H9 (cell line): ENCODE results near the gene KCNJ15. TPM values are rescaled to one million over a fixed set of nuclear protein-coding genes. Genes with fewer than 3 reads are reported as not detected.

Source experiments
- DNase-seq: peaks from one replicate; pipeline ENCODE4 v3.0.0-alpha.2; 2017
- H2AFZ ChIP-seq: one replicate; pipeline ENCODE4 v1.6.1; 2013; ENCODE audit warnings: mild to moderate bottlenecking, low read length, control low read depth, moderate library complexity
- H2AK5ac ChIP-seq: 2 replicates; pipeline ENCODE4 v1.6.1; 2013; ENCODE audit warnings: low read length, control low read depth, mixed read lengths; ENCODE audit not compliant: insufficient read length
- H2BK120ac ChIP-seq: one replicate; pipeline ENCODE4 v1.6.1; 2013; ENCODE audit warnings: low read depth, mild to moderate bottlenecking, low read length, control low read depth, inconsistent platforms; ENCODE audit not compliant: poor library complexity, severe bottlenecking
- H2BK12ac ChIP-seq: 2 replicates; pipeline ENCODE4 v1.6.1; 2013; ENCODE audit warnings: low read length, control low read depth, mixed read lengths, low read depth; ENCODE audit not compliant: insufficient read length
- H2BK15ac ChIP-seq: 2 replicates; pipeline ENCODE4 v1.6.1; 2013; ENCODE audit warnings: low read depth, low read length, control low read depth
- H2BK20ac ChIP-seq: one replicate; pipeline ENCODE4 v1.6.1; 2013; ENCODE audit warnings: low read depth, mild to moderate bottlenecking, low read length, control low read depth, inconsistent platforms; ENCODE audit not compliant: poor library complexity, severe bottlenecking
- H2BK5ac ChIP-seq: 2 replicates; pipeline ENCODE4 v1.6.1; 2013; ENCODE audit warnings: low read length, control low read depth, mixed read lengths; ENCODE audit not compliant: insufficient read length
- H3K14ac ChIP-seq: 2 replicates; pipeline ENCODE4 v1.6.1; 2013; ENCODE audit warnings: low read length, control low read depth; ENCODE audit not compliant: insufficient read depth
- H3K18ac ChIP-seq: 2 replicates; pipeline ENCODE4 v1.6.1; 2013; ENCODE audit warnings: low read depth, mild to moderate bottlenecking, mixed read lengths, low read length, control low read depth; ENCODE audit not compliant: insufficient read length
- H3K23ac ChIP-seq: 2 replicates; pipeline ENCODE4 v1.6.1; 2013; ENCODE audit warnings: low read length, control low read depth, mixed read lengths, low read depth; ENCODE audit not compliant: insufficient read length
- H3K23me2 ChIP-seq: 2 replicates; pipeline ENCODE4 v1.6.1; 2013; ENCODE audit warnings: low read depth, mild to moderate bottlenecking, mixed read lengths, low read length, control low read depth; ENCODE audit not compliant: insufficient read length, poor library complexity, severe bottlenecking
- H3K27ac ChIP-seq: 2 replicates; pipeline ENCODE4 v1.5.1; 2013; ENCODE audit warnings: low read length, control low read depth, mixed read lengths, low read depth; ENCODE audit not compliant: insufficient read length
- H3K27me3 ChIP-seq: 2 replicates; pipeline ENCODE4 v1.6.1; 2013; ENCODE audit warnings: low read length, control low read depth, inconsistent platforms; ENCODE audit not compliant: insufficient read depth
- H3K4ac ChIP-seq: 2 replicates; pipeline ENCODE4 v1.6.1; 2013; ENCODE audit warnings: low read depth, mild to moderate bottlenecking, control low read depth, inconsistent platforms, low read length, moderate library complexity
- H3K4me1 ChIP-seq: 2 replicates; pipeline ENCODE4 v1.6.1; 2013; ENCODE audit warnings: low read length, control low read depth, inconsistent platforms; ENCODE audit not compliant: insufficient read depth
- H3K4me2 ChIP-seq: 2 replicates; pipeline ENCODE4 v1.6.1; 2013; ENCODE audit warnings: low read length, control low read depth, mixed read lengths; ENCODE audit not compliant: insufficient read length, insufficient read depth
- H3K56ac ChIP-seq: 2 replicates; pipeline ENCODE4 v1.6.1; 2013; ENCODE audit warnings: low read depth, mild to moderate bottlenecking, mixed read lengths, low read length, control low read depth; ENCODE audit not compliant: insufficient read length
- H3K79me1 ChIP-seq: 2 replicates; pipeline ENCODE4 v1.6.1; 2013; ENCODE audit warnings: low read depth, mild to moderate bottlenecking, moderate library complexity, low read length, control low read depth, inconsistent platforms; ENCODE audit not compliant: insufficient read depth, poor library complexity, severe bottlenecking
- H3K79me2 ChIP-seq: 2 replicates; pipeline ENCODE4 v1.6.1; 2013; ENCODE audit warnings: low read length, control low read depth, inconsistent platforms; ENCODE audit not compliant: insufficient read depth
- H3K9ac ChIP-seq: 2 replicates; pipeline ENCODE4 v1.6.1; 2013; ENCODE audit warnings: low read length, control low read depth, mixed read lengths; ENCODE audit not compliant: insufficient read length; ENCODE audit errors: extremely low read depth
- H3K9me3 ChIP-seq: one replicate; pipeline ENCODE4 v1.6.1; 2013; ENCODE audit warnings: low read depth, low read length, inconsistent platforms; ENCODE audit not compliant: control insufficient read depth
- H3T11ph ChIP-seq: one replicate; pipeline ENCODE4 v1.6.1; 2013; ENCODE audit warnings: mild to moderate bottlenecking, low read length, control low read depth, inconsistent platforms
- H4K20me1 ChIP-seq: one replicate; pipeline ENCODE4 v1.6.1; 2013; ENCODE audit not compliant: control insufficient read depth, insufficient read length, insufficient read depth
- H4K5ac ChIP-seq: 2 replicates; pipeline ENCODE4 v1.6.1; 2013; ENCODE audit warnings: low read depth, mild to moderate bottlenecking, mixed read lengths, low read length, control low read depth; ENCODE audit not compliant: insufficient read length
- H4K8ac ChIP-seq: replicated peaks from 2 replicates; pipeline ENCODE4 v1.6.1; 2013; ENCODE audit warnings: low read length, control low read depth, mixed read lengths, low read depth; ENCODE audit not compliant: insufficient read length
- H4K91ac ChIP-seq: 2 replicates; pipeline ENCODE4 v1.6.1; 2013; ENCODE audit warnings: low read depth, mild to moderate bottlenecking, moderate library complexity, mixed read lengths, low read length, control low read depth; ENCODE audit not compliant: insufficient read length
- H3K27ac Mint-ChIP-seq, 3 experiments: 2 replicates in 2 of 3; 3 replicates in 1 of 3; pipeline ENCODE4 v1.8.0; 2020 to 2021; ENCODE audit warnings: mixed read lengths in 3 of 3, mild to moderate bottlenecking in 1 of 3, moderate library complexity in 1 of 3
- H3K27me3 Mint-ChIP-seq: 2 replicates; pipeline ENCODE4 v1.8.0; 2021; ENCODE audit warnings: low read depth, mild to moderate bottlenecking, moderate library complexity, mixed read lengths
- H3K36me3 Mint-ChIP-seq, 3 experiments: 2 replicates in 2 of 3; 3 replicates in 1 of 3; pipeline ENCODE4 v1.8.0; 2020 to 2021; ENCODE audit warnings: low read depth in 3 of 3, mixed read lengths in 3 of 3; ENCODE audit not compliant: insufficient read depth in 1 of 3
- H3K4me1 Mint-ChIP-seq, 2 experiments: 2 replicates each; pipeline ENCODE4 v1.8.0; 2020; ENCODE audit warnings: mixed read lengths in 2 of 2
- H3K4me3 Mint-ChIP-seq, 2 experiments: 2 replicates in 1 of 2; 3 replicates in 1 of 2; pipeline ENCODE4 v1.8.0; 2020 to 2021; ENCODE audit warnings: mild to moderate bottlenecking in 2 of 2, mixed read lengths in 2 of 2, moderate library complexity in 1 of 2
- H3K9me3 Mint-ChIP-seq, 2 experiments: 2 replicates in 1 of 2; 3 replicates in 1 of 2; pipeline ENCODE4 v1.8.0; 2020; ENCODE audit warnings: mild to moderate bottlenecking in 2 of 2, mixed read lengths in 2 of 2, moderate library complexity in 1 of 2
- CTCF ChIP-seq: fragments of 200-600 bp; sonication (generic); conservative IDR thresholded peaks from 3 replicates; pipeline ENCODE4 v1.8.0; 2021; ENCODE audit warnings: antibody characterized with exemption, mild to moderate bottlenecking
- WGBS: extraction: QIAGEN DNeasy Blood & Tissue Kit; methylation state at CpG from one replicate; pipeline ENCODE4 v1.1.7; 2013; ENCODE audit warnings: missing lambda C conversion rate, low lambda C conversion rate, mixed read lengths; ENCODE audit not compliant: insufficient read length; ENCODE audit errors: extremely low coverage; 5-methylcytosine and 5-hydroxymethylcytosine counted together
- total RNA-seq: library from RNA; stranded (reverse); gene quantifications from 2 replicates; pipeline ENCODE4 v1.2.1, GENCODE V29; 2021

The KCNJ15 gene
- total RNA-seq, 1 experiment from 2014 or later, result not detected

GRCh38 chr21:38349977-38350376 is 93.2 kb downstream of the KCNJ15 start:
- WGBS, result no CpG with 5 or more reads among the region's 2 CpGs
- no peak for TF ChIP-seq CTCF
- H4K5ac ChIP-seq, result no peak overlapping the region
- H2BK12ac ChIP-seq, result no peak overlapping the region
- H3K79me1 ChIP-seq, result no peaks in the 10 kb centered on the region
- Mint-ChIP-seq H3K36me3 (no peaks in the 10 kb centered on the region), H3K9me3 (no peaks in the 10 kb centered on the region), H3K4me3 (no peak overlapping the region), H3K4me1 (peaks cover 23 to 25% of the 10 kb centered on the region in 2 experiments), H3K27ac (no peak overlapping the region), H3K27me3 (peaks cover 31% of the 10 kb centered on the region)
- H2BK120ac ChIP-seq, result no peak overlapping the region
- H3K27ac ChIP-seq, result no peak overlapping the region
- H2BK5ac ChIP-seq, result no peak overlapping the region
- no peak overlapping the region for H3K9ac ChIP-seq
- no peak overlapping the region for H3K4me2 ChIP-seq
- no peaks in the 10 kb centered on the region for H3K9me3 ChIP-seq
- no peaks in the 10 kb centered on the region for H3K79me2 ChIP-seq
- no peak overlapping the region for H2AK5ac ChIP-seq
- H3K4me1 ChIP-seq, result peaks cover 9% of the 10 kb centered on the region; the same call in 1 of the 2 replicates
- H4K91ac ChIP-seq, result no peak overlapping the region
- no peak overlapping the region for H3K56ac ChIP-seq
- DNase-seq, result no peak
- H3K14ac ChIP-seq, result no peak overlapping the region
- H3K23ac ChIP-seq, result no peak overlapping the region
- no peak overlapping the region for H2BK15ac ChIP-seq
- H3K18ac ChIP-seq, result no peak overlapping the region
- H4K20me1 ChIP-seq, result no peaks in the 10 kb centered on the region
- H3T11ph ChIP-seq, result no peak overlapping the region
- H2AFZ ChIP-seq, result no peak overlapping the region
- no peak overlapping the region for H4K8ac ChIP-seq
- no peaks in the 10 kb centered on the region for H3K23me2 ChIP-seq
- H3K27me3 ChIP-seq, result no peaks in the 10 kb centered on the region; the same call in 1 of the 2 replicates
- no peak overlapping the region for H2BK20ac ChIP-seq
- no peak overlapping the region for H3K4ac ChIP-seq
